Left ventricle myocardium inferior (tissue), 1 donor: Measurements from ENCODE around the gene EHMT1. TPM values are rescaled to one million over a fixed set of nuclear protein-coding genes. Genes with fewer than 3 reads are reported as not detected.

Experiments used
- DNase-seq: peaks from one replicate; pipeline ENCODE4 v3.0.0-alpha.2; 2020
- H3K27ac ChIP-seq: fragments of 200-600 bp; replicated peaks from 2 replicates; pipeline ENCODE4 v1.8.0; 2021
- H3K27me3 ChIP-seq: fragments of 200-600 bp; 2 replicates; pipeline ENCODE4 v1.8.0; 2021; ENCODE audit warnings: low read depth
- H3K36me3 ChIP-seq: fragments of 200-600 bp; 2 replicates; pipeline ENCODE4 v1.8.0; 2021
- H3K4me1 ChIP-seq: fragments of 200-600 bp; 2 replicates; pipeline ENCODE4 v1.8.0; 2021
- H3K4me3 ChIP-seq: fragments of 200-600 bp; 2 replicates; pipeline ENCODE4 v1.8.0; 2021; ENCODE audit warnings: mild to moderate bottlenecking, moderate library complexity
- H3K9me3 ChIP-seq: fragments of 200-600 bp; replicated peaks from 2 replicates; pipeline ENCODE4 v1.8.0; 2021
- CTCF ChIP-seq: fragments of 200-600 bp; IDR thresholded peaks from 2 replicates; pipeline ENCODE4 v1.8.0; 2021; ENCODE audit warnings: antibody characterized with exemption, mild to moderate bottlenecking, borderline replicate concordance
- intact Hi-C: fragments of 100-400 bp; cut with micrococcal nuclease; formaldehyde crosslinking; loops from one replicate; pipeline ENCODE4 v1.11.0; 2022
- total RNA-seq: library from RNA; stranded (reverse); fragmentation: NEBNext Ultra II Directional; extraction: Animal tissue kit (Norgen Biotek cat#: 25700); gene quantifications from one replicate; pipeline ENCODE4 v1.2.1, GENCODE V29; 2021
- donor health status: DM: no; HTN: yes; CAD: no; lungs with severe emphysema.

The EHMT1 gene
- total RNA-seq, 1 donor from 2014 or later: 31.3 TPM

GRCh38 chr9:137866226-137867141 is 247.7 kb downstream of the EHMT1 start:
- no peak for TF ChIP-seq CTCF
- no peak for DNase-seq
- intact Hi-C loops: no loop called here
- peaks cover 62% of the 10 kb centered on the region for H3K27me3 ChIP-seq
- H3K36me3 ChIP-seq: no peaks in the 10 kb centered on the region
- peaks cover 13% of the 10 kb centered on the region for H3K9me3 ChIP-seq
- no peak overlapping the region for H3K27ac ChIP-seq
- no peaks in the 10 kb centered on the region for H3K4me1 ChIP-seq
- no peak overlapping the region for H3K4me3 ChIP-seq

GRCh38 chr9:137870432-137870831 is 251.6 kb downstream of the EHMT1 start:
- DNase-seq: no peak
- Histone ChIP-seq H3K4me1 (no peaks in the 10 kb centered on the region), H3K9me3 (peaks cover 12% of the 10 kb centered on the region), H3K4me3 (no peak overlapping the region), H3K27ac (no peak overlapping the region), H3K36me3 (no peaks in the 10 kb centered on the region), H3K27me3 (peaks cover 67% of the 10 kb centered on the region)
- intact Hi-C loops: no loop called here
- TF ChIP-seq CTCF: no peak

GRCh38 chr9:137872296-137872695 is 253.5 kb downstream of the EHMT1 start:
- H3K4me1 ChIP-seq: no peaks in the 10 kb centered on the region
- no peak overlapping the region for H3K27ac ChIP-seq
- H3K27me3 ChIP-seq: peaks cover 67% of the 10 kb centered on the region
- H3K9me3 ChIP-seq: peaks cover 12% of the 10 kb centered on the region
- intact Hi-C loops: no loop called here
- no peak overlapping the region for H3K4me3 ChIP-seq
- no peaks in the 10 kb centered on the region for H3K36me3 ChIP-seq
- no peak for TF ChIP-seq CTCF
- DNase-seq: no peak

- Histone ChIP-seq H3K27me3 (peaks cover 65% of the 10 kb centered on the region), H3K4me3 (no peak overlapping the region), H3K27ac (no peak overlapping the region), H3K9me3 (peaks cover 12% of the 10 kb centered on the region), H3K36me3 (no peaks in the 10 kb centered on the region), H3K4me1 (peaks cover 4% of the 10 kb centered on the region)
- no peak for TF ChIP-seq CTCF
- no peak for DNase-seq
- intact Hi-C loops: no loop called here
These were observed 254.6 kb downstream of the EHMT1 start for GRCh38 chr9:137873408-137873807.

GRCh38 chr9:137873858-137874362 is 255.1 kb downstream of the EHMT1 start:
- Histone ChIP-seq H3K4me3 (no peak overlapping the region), H3K27me3 (peaks cover 65% of the 10 kb centered on the region), H3K36me3 (no peaks in the 10 kb centered on the region), H3K4me1 (peaks cover 7% of the 10 kb centered on the region), H3K9me3 (peaks cover 8% of the 10 kb centered on the region), H3K27ac (no peak overlapping the region)
- no peak for DNase-seq
- intact Hi-C loops: no loop called here
- no peak for TF ChIP-seq CTCF
